ENCODE results near the gene GATA1.
"Not testable (repeated sequence)": the region's sequence is repeated elsewhere in the genome, so short reads cannot be mapped to it uniquely, and the experiment has no call there.

The GATA1 gene

DNA sequence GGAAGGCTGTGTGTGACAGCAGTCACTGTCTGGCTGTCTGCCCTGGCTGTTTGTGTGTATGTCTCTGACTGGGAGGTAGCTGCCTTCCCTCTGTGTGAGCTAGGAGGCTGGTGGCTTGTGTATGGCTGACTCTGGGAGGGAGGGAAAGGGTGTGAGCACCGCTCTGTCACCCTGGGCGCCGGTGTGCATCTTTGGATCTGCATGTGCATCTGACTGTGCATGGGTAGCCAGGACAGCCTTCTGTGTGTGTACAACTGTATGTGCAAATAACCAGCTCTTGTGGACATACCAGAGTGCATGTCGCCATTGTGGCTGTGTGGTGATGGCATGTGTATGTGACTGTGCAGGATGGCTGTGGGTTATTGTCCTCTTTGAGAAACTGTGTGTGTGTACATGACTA lies 32.5 kb downstream of the GATA1 start:
- no peak overlapping the region for H3K23ac ChIP-seq (ENCODE audit: low read length)
- peaks cover 66 to 69% of the 10 kb centered on the region in 2 experiments for H3K36me3 ChIP-seq (ENCODE audit: control insufficient read depth in 1 of 2, insufficient read depth in 2 of 2, low read length in 2 of 2)
- no peaks in the 10 kb centered on the region for H3K4me1 ChIP-seq (ENCODE audit: control insufficient read depth in 1 of 2, insufficient read depth in 2 of 2, low read length in 2 of 2)
- H3K4me3 ChIP-seq (ENCODE audit: low read depth, low read length): no peak overlapping the region
- H3K79me1 ChIP-seq (ENCODE audit: low read length): no peaks in the 10 kb centered on the region
- no peak overlapping the region for H2AK5ac ChIP-seq (ENCODE audit: low read length)
- no peaks in the 10 kb centered on the region for H3K27me3 ChIP-seq (ENCODE audit: insufficient read depth, low read length)
- no peaks in the 10 kb centered on the region for H3K79me2 ChIP-seq (ENCODE audit: control insufficient read depth, insufficient read depth, low read length, poor library complexity)
- no peak overlapping the region for H4K91ac ChIP-seq (ENCODE audit: low read depth, low read length)
- H3K4me2 ChIP-seq (ENCODE audit: low read length): no peak overlapping the region
- DNase-seq: no peak
- WGBS (ENCODE audit: extremely low coverage, insufficient coverage, insufficient read length): no CpG with 5 or more reads among the region's 4 CpGs
- no peaks in the 10 kb centered on the region for H3K9me3 ChIP-seq (ENCODE audit: insufficient read depth, low read depth, low read length)
- no peak overlapping the region for H3K27ac ChIP-seq (ENCODE audit: low read depth, low read length)
- no peak overlapping the region for H3K4ac ChIP-seq (ENCODE audit: low read depth, low read length)
- H2BK12ac ChIP-seq (ENCODE audit: low read length): no peak overlapping the region
- no peak overlapping the region for H2BK5ac ChIP-seq (ENCODE audit: low read depth, low read length, poor library complexity)
- H3K18ac ChIP-seq (ENCODE audit: low read length): no peak overlapping the region
- H3K14ac ChIP-seq (ENCODE audit: low read length): no peak overlapping the region
- H2BK120ac ChIP-seq (ENCODE audit: insufficient read depth, low read length, poor library complexity): no peak overlapping the region
- H4K8ac ChIP-seq (ENCODE audit: low read depth, low read length): no peak overlapping the region
- H4K12ac ChIP-seq (ENCODE audit: low read depth, low read length): no peak overlapping the region
- H2AFZ ChIP-seq (ENCODE audit: insufficient read depth, low read length, poor library complexity): no peak overlapping the region
- H3K9ac ChIP-seq (ENCODE audit: low read length): no peak overlapping the region

- not testable (repeated sequence) for H3K27me3 ChIP-seq (ENCODE audit: insufficient read depth, low read length); H2AFZ ChIP-seq (ENCODE audit: insufficient read depth, low read length, poor library complexity); H3K27ac ChIP-seq (ENCODE audit: low read depth, low read length); H4K8ac ChIP-seq (ENCODE audit: low read depth, low read length); H2AK5ac ChIP-seq (ENCODE audit: low read length); H3K9ac ChIP-seq (ENCODE audit: low read length); H3K4ac ChIP-seq (ENCODE audit: low read depth, low read length); H2BK5ac ChIP-seq (ENCODE audit: low read depth, low read length, poor library complexity); H4K91ac ChIP-seq (ENCODE audit: low read depth, low read length); H3K14ac ChIP-seq (ENCODE audit: low read length); H3K79me2 ChIP-seq (ENCODE audit: control insufficient read depth, insufficient read depth, low read length, poor library complexity); H3K4me3 ChIP-seq (ENCODE audit: low read depth, low read length); H3K4me1 ChIP-seq (ENCODE audit: control insufficient read depth in 1 of 2, insufficient read depth in 2 of 2, low read length in 2 of 2); H3K4me2 ChIP-seq (ENCODE audit: low read length); H3K18ac ChIP-seq (ENCODE audit: low read length); H4K12ac ChIP-seq (ENCODE audit: low read depth, low read length); H3K79me1 ChIP-seq (ENCODE audit: low read length); H2BK120ac ChIP-seq (ENCODE audit: insufficient read depth, low read length, poor library complexity); H2BK12ac ChIP-seq (ENCODE audit: low read length); H3K9me3 ChIP-seq (ENCODE audit: insufficient read depth, low read depth, low read length); H3K23ac ChIP-seq (ENCODE audit: low read length)
- WGBS (ENCODE audit: extremely low coverage, insufficient coverage, insufficient read length): no CpG with 5 or more reads among the region's 9 CpGs
- peaks cover 69 to 73% of the 10 kb centered on the region in 2 experiments for H3K36me3 ChIP-seq (ENCODE audit: control insufficient read depth in 1 of 2, insufficient read depth in 2 of 2, low read length in 2 of 2)
- DNase-seq: peak in 1 of 2 donors; percentile 7
Observed at GRCh38 chrX:48819394-48819793, 33.0 kb downstream of the GATA1 start.

- Histone ChIP-seq H2BK120ac (ENCODE audit: insufficient read depth, low read length, poor library complexity) (no peak overlapping the region), H3K4me3 (ENCODE audit: low read depth, low read length) (no peak overlapping the region), H3K14ac (ENCODE audit: low read length) (no peak overlapping the region), H2BK12ac (ENCODE audit: low read length) (no peak overlapping the region), H3K79me1 (ENCODE audit: low read length) (no peaks in the 10 kb centered on the region), H3K9ac (ENCODE audit: low read length) (no peak overlapping the region), H3K36me3 (ENCODE audit: control insufficient read depth in 1 of 2, insufficient read depth in 2 of 2, low read length in 2 of 2) (peaks cover 53% of the 10 kb centered on the region in 2 experiments), H2AFZ (ENCODE audit: insufficient read depth, low read length, poor library complexity) (no peak overlapping the region), H3K79me2 (ENCODE audit: control insufficient read depth, insufficient read depth, low read length, poor library complexity) (no peaks in the 10 kb centered on the region), H3K27me3 (ENCODE audit: insufficient read depth, low read length) (no peaks in the 10 kb centered on the region), H3K4me1 (ENCODE audit: control insufficient read depth in 1 of 2, insufficient read depth in 2 of 2, low read length in 2 of 2) (no peaks in the 10 kb centered on the region), H3K23ac (ENCODE audit: low read length) (no peak overlapping the region), H2BK5ac (ENCODE audit: low read depth, low read length, poor library complexity) (no peak overlapping the region), H4K91ac (ENCODE audit: low read depth, low read length) (no peak overlapping the region), H3K4me2 (ENCODE audit: low read length) (no peak overlapping the region), H4K8ac (ENCODE audit: low read depth, low read length) (no peak overlapping the region), H3K18ac (ENCODE audit: low read length) (no peak overlapping the region), H3K4ac (ENCODE audit: low read depth, low read length) (no peak overlapping the region), H4K12ac (ENCODE audit: low read depth, low read length) (no peak overlapping the region), H3K27ac (ENCODE audit: low read depth, low read length) (no peak overlapping the region), H2AK5ac (ENCODE audit: low read length) (no peak overlapping the region), H3K9me3 (ENCODE audit: insufficient read depth, low read depth, low read length) (peaks cover 2% of the 10 kb centered on the region)
- DNase-seq: no peak
- no CpG with 5 or more reads among the region's 6 CpGs for WGBS (ENCODE audit: extremely low coverage, insufficient coverage, insufficient read length)
Observed at GRCh38 chrX:48823053-48823452, 36.7 kb downstream of the GATA1 start.

DNA sequence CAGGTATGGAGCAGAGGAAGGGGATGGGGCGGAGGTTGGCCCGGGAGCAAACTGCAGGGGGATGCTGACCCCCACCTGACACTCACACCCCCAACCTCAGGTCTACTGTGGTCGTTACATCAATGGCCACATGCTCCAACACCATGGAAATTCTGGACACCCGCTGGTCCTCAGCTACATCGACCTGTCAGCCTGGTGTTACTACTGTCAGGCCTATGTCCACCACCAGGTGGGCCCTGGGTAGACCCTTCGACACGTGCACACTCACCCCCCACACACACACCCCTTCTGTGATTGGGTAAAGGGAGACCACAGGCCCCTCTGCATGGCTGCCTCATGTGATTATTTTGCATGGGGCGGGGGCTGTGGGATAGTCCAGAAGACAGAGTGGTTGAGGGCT lies 37.7 kb downstream of the GATA1 start:
- no peak overlapping the region for H4K91ac ChIP-seq (ENCODE audit: low read depth, low read length)
- no peak overlapping the region for H3K4me2 ChIP-seq (ENCODE audit: low read length)
- H3K27me3 ChIP-seq (ENCODE audit: insufficient read depth, low read length): no peaks in the 10 kb centered on the region
- H3K18ac ChIP-seq (ENCODE audit: low read length): no peak overlapping the region
- DNase-seq: no peak
- H3K9ac ChIP-seq (ENCODE audit: low read length): no peak overlapping the region
- H2BK5ac ChIP-seq (ENCODE audit: low read depth, low read length, poor library complexity): no peak overlapping the region
- H3K36me3 ChIP-seq (ENCODE audit: control insufficient read depth in 1 of 2, insufficient read depth in 2 of 2, low read length in 2 of 2): peaks cover 43% of the 10 kb centered on the region in 2 experiments
- no peak overlapping the region for H3K4ac ChIP-seq (ENCODE audit: low read depth, low read length)
- H2AK5ac ChIP-seq (ENCODE audit: low read length): no peak overlapping the region
- no peak overlapping the region for H3K4me3 ChIP-seq (ENCODE audit: low read depth, low read length)
- no peaks in the 10 kb centered on the region for H3K79me2 ChIP-seq (ENCODE audit: control insufficient read depth, insufficient read depth, low read length, poor library complexity)
- H2BK120ac ChIP-seq (ENCODE audit: insufficient read depth, low read length, poor library complexity): no peak overlapping the region
- H3K14ac ChIP-seq (ENCODE audit: low read length): no peak overlapping the region
- H4K8ac ChIP-seq (ENCODE audit: low read depth, low read length): no peak overlapping the region
- H4K12ac ChIP-seq (ENCODE audit: low read depth, low read length): no peak overlapping the region
- H2AFZ ChIP-seq (ENCODE audit: insufficient read depth, low read length, poor library complexity): no peak overlapping the region
- peaks cover 2% of the 10 kb centered on the region for H3K9me3 ChIP-seq (ENCODE audit: insufficient read depth, low read depth, low read length)
- H3K79me1 ChIP-seq (ENCODE audit: low read length): no peaks in the 10 kb centered on the region
- H3K23ac ChIP-seq (ENCODE audit: low read length): no peak overlapping the region
- no peak overlapping the region for H2BK12ac ChIP-seq (ENCODE audit: low read length)
- no peak overlapping the region for H3K27ac ChIP-seq (ENCODE audit: low read depth, low read length)
- H3K4me1 ChIP-seq (ENCODE audit: control insufficient read depth in 1 of 2, insufficient read depth in 2 of 2, low read length in 2 of 2): no peaks in the 10 kb centered on the region
- WGBS (ENCODE audit: extremely low coverage, insufficient coverage, insufficient read length): no CpG with 5 or more reads among the region's 8 CpGs

Measured in trophoblast cell (in vitro differentiated cells and primary cell).